ENCODE results near the gene PHLDB3.
"Not testable (repeated sequence)": the region's sequence is repeated elsewhere in the genome, so short reads cannot be mapped to it uniquely, and the experiment has no call there.

The PHLDB3 gene

GRCh38 chr19:43444531-43445287 is 59.8 kb downstream of the PHLDB3 start:
- no peak for DNase-seq (ENCODE audit: low read depth, low spot score)

- not testable (repeated sequence) for DNase-seq (ENCODE audit: low read depth, low spot score)
Observed at GRCh38 chr19:43444091-43444490, 60.5 kb downstream of the PHLDB3 start.

- no peak for DNase-seq (ENCODE audit: low read depth, low spot score)
Observed at GRCh38 chr19:43441716-43442115, 62.8 kb downstream of the PHLDB3 start.

GRCh38 chr19:43439709-43440063 is 64.9 kb downstream of the PHLDB3 start:
- DNase-seq (ENCODE audit: low read depth, low spot score) = no peak

- no peak for DNase-seq (ENCODE audit: low read depth, low spot score)
Observed at GRCh38 chr19:43439032-43439708, 65.4 kb downstream of the PHLDB3 start.

- no peak for DNase-seq (ENCODE audit: low read depth, low spot score)
Observed at GRCh38 chr19:43438291-43439031, 66.1 kb downstream of the PHLDB3 start.

- no peak for DNase-seq (ENCODE audit: low read depth, low spot score)
Observed at GRCh38 chr19:43437712-43438111, 66.8 kb downstream of the PHLDB3 start.

- DNase-seq (ENCODE audit: low read depth, low spot score) = not testable (repeated sequence)
Observed at GRCh38 chr19:43437284-43437683, 67.3 kb downstream of the PHLDB3 start.

GRCh38 chr19:43435775-43436174 is 68.8 kb downstream of the PHLDB3 start:
- DNase-seq (ENCODE audit: low read depth, low spot score) = no peak

- DNase-seq (ENCODE audit: low read depth, low spot score) = no peak
Observed at GRCh38 chr19:43433689-43434088, 70.9 kb downstream of the PHLDB3 start.

- no peak for DNase-seq (ENCODE audit: low read depth, low spot score)
Observed at GRCh38 chr19:43433358-43433673, 71.2 kb downstream of the PHLDB3 start.

- no peak for DNase-seq (ENCODE audit: low read depth, low spot score)
Observed at GRCh38 chr19:43430976-43431375, 73.6 kb downstream of the PHLDB3 start.

GRCh38 chr19:43430142-43430710 is 74.3 kb downstream of the PHLDB3 start:
- no peak for DNase-seq (ENCODE audit: low read depth, low spot score)

- no peak for DNase-seq (ENCODE audit: low read depth, low spot score)
Observed at GRCh38 chr19:43429395-43429794, 75.2 kb downstream of the PHLDB3 start.

- no peak for DNase-seq (ENCODE audit: low read depth, low spot score)
Observed at GRCh38 chr19:43425567-43426392, 78.8 kb downstream of the PHLDB3 start.

Data from iPS DF 19.7 (cell line).